Mucosa of rectum (tissue), 2 donors: ENCODE data around the gene BIN2.
"Not testable (repeated sequence)": the region's sequence is repeated elsewhere in the genome, so short reads cannot be mapped to it uniquely, and the experiment has no call there.

Experiments
- H3K27ac ChIP-seq, 2 donors: one replicate each; pipeline ENCODE4 v1.7.0; 2013; ENCODE audit warnings: inconsistent platforms in 2 of 2, low read depth in 2 of 2, low read length in 2 of 2
- H3K27me3 ChIP-seq, 2 donors: one replicate each; pipeline ENCODE4 v1.7.0; 2013; ENCODE audit warnings: low read length in 2 of 2; ENCODE audit not compliant: control insufficient read depth in 2 of 2, insufficient read depth in 2 of 2
- H3K36me3 ChIP-seq, 2 donors: one replicate each; pipeline ENCODE4 v1.7.0; 2013; ENCODE audit warnings: low read length in 2 of 2; ENCODE audit not compliant: control insufficient read depth in 2 of 2, insufficient read depth in 2 of 2
- H3K4me1 ChIP-seq, 2 donors: one replicate each; pipeline ENCODE4 v1.7.0; 2013; ENCODE audit warnings: low read length in 2 of 2, mild to moderate bottlenecking in 1 of 2; ENCODE audit not compliant: control insufficient read depth in 2 of 2, insufficient read depth in 2 of 2
- H3K4me3 ChIP-seq, 2 donors: one replicate each; pipeline ENCODE4 v1.7.0; 2013; ENCODE audit warnings: low read length in 2 of 2
- H3K9ac ChIP-seq, 2 donors: one replicate each; pipeline ENCODE4 v1.7.0; 2013; ENCODE audit warnings: low read length in 2 of 2, low read depth in 1 of 2, mild to moderate bottlenecking in 1 of 2
- H3K9me3 ChIP-seq, 2 donors: one replicate each; pipeline ENCODE4 v1.7.0; 2013; ENCODE audit warnings: low read length in 2 of 2; ENCODE audit not compliant: control insufficient read depth in 2 of 2
- donor health status: healthy.
- donor health status: Normal muscosa, but diverticular disease.

Gene BIN2

DNA sequence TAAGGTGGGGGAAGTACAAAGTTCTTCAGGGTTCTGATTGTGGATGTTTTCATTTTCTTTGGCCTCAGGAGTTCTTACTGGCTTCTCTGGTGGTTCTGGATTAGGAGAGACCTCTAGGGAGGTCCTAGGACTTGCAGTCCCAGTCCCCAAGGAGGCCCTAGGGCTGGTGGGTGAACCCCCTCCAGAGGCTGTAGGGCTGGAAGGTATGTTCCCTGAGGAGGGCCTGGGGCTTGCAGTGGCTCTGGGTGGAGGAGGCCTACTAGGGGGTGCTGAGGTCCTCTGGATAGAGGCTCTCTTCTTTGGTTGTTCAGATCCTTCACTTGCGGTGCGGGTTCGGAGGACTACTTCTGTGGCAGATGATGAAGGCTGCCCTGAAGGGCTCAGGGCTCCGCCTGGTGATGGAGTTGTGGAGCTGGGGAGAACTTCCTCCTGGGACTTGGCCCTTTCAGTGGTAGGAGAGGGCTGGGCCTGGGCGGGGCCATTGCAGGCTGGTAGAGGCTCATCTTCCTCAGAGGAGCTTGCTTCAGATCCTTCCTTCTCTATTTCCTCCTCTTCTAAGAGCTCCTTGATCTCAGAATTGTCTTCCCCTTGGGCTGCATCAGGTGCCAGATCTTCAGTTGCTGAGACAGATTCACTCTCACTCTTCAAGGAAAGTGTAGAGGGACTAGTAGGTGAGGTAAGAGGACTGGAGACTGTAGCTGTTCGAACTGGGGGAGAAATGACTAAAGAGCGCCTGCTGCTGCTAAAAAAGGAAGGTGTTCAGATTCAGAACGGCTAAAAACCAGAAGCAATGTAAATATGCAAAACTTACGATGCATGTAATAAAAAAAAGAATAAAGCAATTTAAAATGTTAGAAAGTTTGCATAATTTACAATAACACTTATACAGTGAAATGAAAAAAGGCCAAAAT is 32.1 kb downstream of the BIN2 start:
- not testable (repeated sequence) for H3K36me3 ChIP-seq, H3K27me3 ChIP-seq, H3K9me3 ChIP-seq, H3K9ac ChIP-seq, H3K4me1 ChIP-seq
- H3K27ac ChIP-seq: peak overlapping the region; percentile 63 to 78
- peak overlapping the region; percentile 44 to 62 for H3K4me3 ChIP-seq

DNA sequence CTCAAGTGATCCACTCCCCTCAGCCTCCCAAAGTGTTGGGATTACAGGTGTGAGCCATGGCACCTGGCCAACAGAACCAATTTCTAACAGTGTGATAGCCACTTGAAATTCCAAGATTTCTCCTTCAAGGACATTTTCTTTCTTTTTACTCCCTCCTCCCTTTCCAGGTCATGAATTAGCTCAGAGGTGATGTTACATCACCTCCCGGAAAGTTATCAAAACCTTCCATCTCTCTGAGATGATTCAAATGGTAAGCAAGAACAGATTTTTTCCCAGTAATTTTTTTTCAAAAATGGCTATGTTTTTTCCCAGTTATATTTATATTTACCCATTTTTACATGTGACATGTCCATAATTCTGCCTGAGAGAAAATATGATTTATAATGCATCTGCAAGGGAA is 38.1 kb downstream of the BIN2 start:
- Histone ChIP-seq H3K36me3 (peaks cover 2 to 16% of the 10 kb centered on the region in 2 donors), H3K9ac (no peak overlapping the region), H3K4me3 (no peak overlapping the region), H3K9me3 (no peaks in the 10 kb centered on the region), H3K27me3 (no peaks in the 10 kb centered on the region), H3K4me1 (no peaks in the 10 kb centered on the region), H3K27ac (no peak overlapping the region)

DNA sequence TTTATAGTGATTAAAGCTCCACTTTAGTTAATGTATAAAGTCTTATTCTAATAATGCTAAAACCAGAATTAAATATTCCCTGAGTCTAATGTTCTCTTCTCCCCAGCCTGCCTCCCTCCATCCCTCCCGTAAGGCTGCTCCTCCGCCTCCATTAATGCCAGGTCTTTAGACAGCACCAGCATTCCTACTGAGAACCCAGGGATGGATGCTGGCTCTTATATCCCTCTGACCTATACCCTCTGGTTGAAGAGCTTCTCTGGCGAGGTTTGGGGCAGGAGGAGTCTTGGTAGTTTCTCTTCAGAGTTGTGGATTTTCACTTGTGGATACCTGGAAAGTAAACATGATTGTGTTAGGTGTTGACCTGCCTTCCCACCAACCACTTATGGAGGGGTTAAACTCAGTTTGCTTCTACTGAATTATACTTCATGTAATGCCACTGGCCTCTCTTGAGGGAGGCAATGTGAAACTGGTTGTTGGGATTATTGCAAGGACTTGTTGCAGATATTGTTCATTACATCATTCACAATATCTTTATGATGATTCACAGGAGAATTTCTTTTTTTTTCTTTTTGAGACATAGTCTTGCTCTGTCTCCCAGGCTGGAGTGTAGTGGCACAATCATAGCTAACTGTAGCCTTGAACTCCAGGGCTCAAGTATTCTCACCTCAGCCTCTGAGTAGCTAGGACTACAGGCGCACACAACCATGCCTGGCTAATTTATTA is 42.6 kb downstream of the BIN2 start:
- Histone ChIP-seq H3K27me3 (no peaks in the 10 kb centered on the region), H3K27ac (no peak overlapping the region), H3K4me1 (no peaks in the 10 kb centered on the region), H3K36me3 (peaks cover 0 to 11% of the 10 kb centered on the region in 2 donors), H3K9me3 (no peaks in the 10 kb centered on the region), H3K9ac (no peak overlapping the region), H3K4me3 (no peak overlapping the region)

DNA sequence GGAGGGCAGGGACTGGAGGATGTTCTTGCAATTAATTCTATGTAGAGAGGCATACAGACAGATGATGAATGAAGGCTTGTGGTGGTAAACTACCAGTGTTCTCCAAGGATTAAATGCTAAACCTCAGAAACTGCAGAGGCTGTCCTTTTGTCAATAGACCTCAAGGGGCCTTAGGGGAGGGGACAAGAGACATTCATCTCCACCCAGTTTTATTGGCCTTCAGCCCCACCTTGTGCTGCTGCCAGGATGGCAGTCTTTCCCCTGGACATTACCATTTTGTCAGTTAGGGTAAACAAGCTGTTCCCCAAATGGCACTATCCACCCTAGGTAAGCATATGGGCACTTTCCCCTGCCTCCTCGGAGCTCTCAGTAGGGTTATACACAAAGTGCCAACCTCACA is 48.9 kb downstream of the BIN2 start:
- Histone ChIP-seq H3K4me1 (peaks cover 6 to 23% of the 10 kb centered on the region in 2 donors), H3K27ac (peak overlapping the region; percentile 67 to 75), H3K27me3 (no peaks in the 10 kb centered on the region), H3K9me3 (no peaks in the 10 kb centered on the region), H3K9ac (peak overlapping the region in 1 of 2 donors; percentile 36), H3K4me3 (peak overlapping the region; percentile 11 to 30), H3K36me3 (no peaks in the 10 kb centered on the region)

DNA sequence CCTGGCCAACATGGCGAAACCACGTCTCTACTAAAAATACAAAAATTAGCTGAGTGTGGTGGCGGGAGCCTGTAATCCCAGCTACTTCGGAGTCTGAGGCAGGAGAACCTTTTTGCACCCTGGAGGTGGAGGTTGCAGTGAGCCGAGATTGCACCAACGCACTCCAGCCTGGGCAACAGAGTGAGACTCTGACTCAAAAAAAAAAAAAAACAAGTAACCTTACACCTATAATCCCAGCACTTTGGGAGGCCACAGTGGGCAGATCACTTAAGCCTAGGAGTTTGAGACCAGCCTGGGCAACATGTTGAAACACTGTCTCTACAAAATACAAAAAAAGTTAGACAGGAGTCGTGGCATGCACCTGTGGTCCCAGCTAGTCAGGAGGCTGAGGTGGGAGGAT is 51.2 kb downstream of the BIN2 start:
- not testable (repeated sequence) for H3K27ac ChIP-seq, H3K36me3 ChIP-seq, H3K27me3 ChIP-seq, H3K9me3 ChIP-seq, H3K9ac ChIP-seq, H3K4me3 ChIP-seq
- peaks cover 12 to 29% of the 10 kb centered on the region in 2 donors for H3K4me1 ChIP-seq

DNA sequence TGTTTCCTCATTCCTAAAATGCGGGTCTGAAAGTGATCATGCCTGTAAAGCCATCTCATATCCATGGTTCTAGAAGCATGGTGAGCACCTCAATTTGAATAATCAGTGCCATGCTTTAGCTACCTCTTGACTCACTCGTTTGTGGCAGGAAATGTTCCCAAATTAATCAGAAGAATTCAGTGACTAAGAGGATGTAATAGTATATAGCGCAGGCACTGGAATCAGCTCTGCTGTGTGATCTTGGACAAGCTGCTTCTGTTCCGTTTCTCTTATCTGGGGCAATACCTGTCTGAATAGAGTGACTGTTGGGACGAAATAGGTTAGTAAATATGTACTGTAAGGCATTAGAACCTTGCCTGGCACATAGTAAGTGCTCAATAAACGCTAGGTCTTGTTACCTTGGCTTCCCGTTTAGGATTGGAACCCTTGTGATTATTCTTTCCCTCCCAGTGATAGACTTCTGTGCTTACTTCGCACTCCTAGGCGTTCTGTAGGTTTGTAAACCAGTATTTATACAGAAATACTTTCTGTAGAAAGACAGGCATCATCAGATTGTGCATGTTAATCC is 52.9 kb downstream of the BIN2 start:
- Histone ChIP-seq H3K27me3 (no peaks in the 10 kb centered on the region), H3K9me3 (no peaks in the 10 kb centered on the region), H3K4me1 (peaks cover 12 to 31% of the 10 kb centered on the region in 2 donors), H3K4me3 (peak overlapping the region; percentile 72 to 77), H3K9ac (peak overlapping the region; percentile 52 to 74), H3K36me3 (no peaks in the 10 kb centered on the region), H3K27ac (peak overlapping the region; percentile 93 to 95)

DNA sequence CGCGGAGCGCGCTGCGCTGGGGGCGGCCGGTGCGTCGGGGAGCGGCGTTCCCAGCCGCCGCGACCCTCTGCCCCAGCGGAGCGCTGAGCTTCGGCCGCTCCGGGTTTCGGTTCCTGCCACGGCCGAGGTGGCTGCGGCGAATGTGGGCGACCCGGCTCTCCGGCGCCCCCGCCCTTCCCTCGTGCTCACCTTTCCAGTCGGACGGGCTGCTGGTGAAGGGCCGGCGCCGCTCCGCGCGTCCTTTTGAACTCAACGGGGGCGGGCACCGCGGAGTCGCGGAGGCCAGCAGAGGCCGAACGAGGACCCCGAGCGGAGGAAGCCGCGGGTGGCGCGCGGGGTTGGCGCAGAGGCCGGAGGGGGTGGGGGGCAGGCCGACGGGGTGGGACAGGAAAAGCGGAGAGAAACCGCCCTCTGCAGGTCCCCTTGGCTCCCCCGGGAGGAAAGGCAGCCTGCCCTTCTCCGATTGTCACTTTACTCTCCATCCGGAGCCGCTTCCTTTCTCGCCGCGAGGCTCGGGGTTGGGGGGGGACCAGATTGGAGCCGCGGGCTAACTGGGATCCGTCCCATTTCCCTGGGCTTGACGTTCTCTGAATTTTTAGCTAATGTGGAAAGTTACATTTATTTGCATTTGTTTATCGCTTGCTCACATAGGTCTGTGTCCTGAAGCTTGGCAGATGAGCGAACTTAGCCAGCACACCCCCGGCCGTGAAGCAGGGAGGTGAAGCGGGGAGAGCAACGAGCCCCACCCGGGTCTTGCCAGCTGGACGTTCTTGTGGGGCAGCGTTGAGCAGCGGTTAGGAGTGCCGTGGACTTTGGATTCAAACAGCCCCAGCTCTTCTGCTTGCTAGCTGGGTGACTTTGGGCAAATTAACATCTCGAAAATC is 53.7 kb downstream of the BIN2 start, which contains the start of gene SMAGP:
Gene SMAGP (minus strand): TSS at position 349 of the 884 bp plus-strand sequence. CDS start 1,137 bp downstream, outside the sequence.
- no peaks in the 10 kb centered on the region for H3K27me3 ChIP-seq
- H3K4me1 ChIP-seq: peaks cover 9 to 28% of the 10 kb centered on the region in 2 donors
- peak within 1 kb of the TSS; percentile 77 to 83 for H3K4me3 ChIP-seq
- H3K27ac ChIP-seq: peak within 1 kb of the TSS; percentile 93 to 95
- H3K9me3 ChIP-seq: no peaks in the 10 kb centered on the region
- no peaks in the 10 kb centered on the region for H3K36me3 ChIP-seq
- peak within 1 kb of the TSS; percentile 74 to 81 for H3K9ac ChIP-seq

DNA sequence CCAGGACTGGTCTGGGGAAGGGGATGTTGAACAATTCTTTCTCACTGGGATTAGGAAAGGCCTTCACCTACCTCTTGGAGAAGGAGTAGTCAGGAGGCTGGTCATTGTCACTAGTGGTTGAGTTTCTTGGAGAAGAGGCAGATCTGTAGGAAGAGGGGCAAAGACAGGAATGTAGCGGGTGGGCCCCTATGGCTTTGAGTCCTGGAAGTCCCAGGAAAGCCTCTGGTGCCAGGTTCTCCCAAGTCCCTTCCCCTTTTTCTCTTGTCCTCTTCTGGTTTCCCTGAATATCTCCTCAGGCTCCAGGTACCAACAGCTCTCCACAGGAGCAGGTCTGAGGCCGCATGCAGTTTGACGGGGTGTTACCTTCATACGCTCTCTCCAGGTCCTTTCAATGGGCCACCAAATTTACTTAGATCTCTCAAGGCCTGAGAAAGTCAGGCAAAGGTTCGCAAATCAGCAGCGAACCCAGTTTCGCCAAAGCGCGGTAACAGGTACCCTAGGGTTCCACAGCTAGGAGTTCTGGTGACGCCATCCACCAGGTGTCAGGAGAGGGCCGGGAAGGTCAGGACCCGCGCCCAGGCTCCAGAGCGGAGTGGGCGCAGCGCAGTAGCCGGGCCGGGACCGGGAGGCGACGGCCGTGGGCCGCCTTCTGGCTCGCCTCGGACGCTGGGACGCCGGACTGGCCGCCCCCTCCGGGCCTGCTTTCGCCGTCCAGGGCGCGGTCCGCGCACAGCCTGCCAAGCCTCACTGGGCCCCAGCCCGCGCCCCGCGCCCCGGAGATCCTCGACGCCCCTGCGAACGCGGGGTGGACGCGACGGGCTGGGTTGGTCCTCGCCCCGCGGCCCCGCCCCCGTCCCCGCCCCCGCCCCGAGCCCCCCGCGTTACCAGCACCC is 54.6 kb downstream of the BIN2 start:
- peak overlapping the region; percentile 77 to 83 for H3K4me3 ChIP-seq
- no peaks in the 10 kb centered on the region for H3K36me3 ChIP-seq
- H3K27me3 ChIP-seq: no peaks in the 10 kb centered on the region
- peak overlapping the region; percentile 74 to 81 for H3K9ac ChIP-seq
- peak overlapping the region; percentile 93 to 95 for H3K27ac ChIP-seq
- H3K9me3 ChIP-seq: no peaks in the 10 kb centered on the region
- peaks cover 6 to 20% of the 10 kb centered on the region in 2 donors for H3K4me1 ChIP-seq

DNA sequence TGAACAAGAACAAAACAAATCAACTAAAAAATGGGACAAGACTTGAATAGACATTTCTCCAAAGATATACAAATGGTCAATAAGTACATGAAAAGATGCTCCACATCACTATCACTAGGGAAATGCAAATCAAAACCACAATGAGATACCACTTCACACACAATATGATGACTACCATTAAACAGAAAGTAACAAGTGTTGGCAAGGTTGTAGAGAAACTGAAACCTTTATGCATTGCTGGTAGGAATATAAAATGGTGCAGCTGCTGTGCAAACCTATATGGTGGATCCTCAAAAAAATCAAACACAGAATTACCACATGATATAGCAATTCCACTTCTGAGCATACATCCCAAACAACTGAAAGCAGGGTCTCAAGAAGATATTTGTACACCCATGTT is 59.0 kb downstream of the BIN2 start:
- H3K4me3 ChIP-seq: no peak overlapping the region
- H3K4me1 ChIP-seq: peaks cover 6 to 8% of the 10 kb centered on the region in 2 donors
- no peak overlapping the region for H3K27ac ChIP-seq

More for the DNA sequence above, 59.0 kb downstream of the BIN2 start:
- Histone ChIP-seq H3K36me3 (peaks cover 0 to 5% of the 10 kb centered on the region in 2 donors), H3K27me3 (no peaks in the 10 kb centered on the region), H3K9me3 (no peaks in the 10 kb centered on the region), H3K9ac (no peak overlapping the region)
